Measurements from ENCODE around the gene LZTS3.
"Not testable (repeated sequence)": the region's sequence is repeated elsewhere in the genome, so short reads cannot be mapped to it uniquely, and the experiment has no call there.

The LZTS3 gene

DNA sequence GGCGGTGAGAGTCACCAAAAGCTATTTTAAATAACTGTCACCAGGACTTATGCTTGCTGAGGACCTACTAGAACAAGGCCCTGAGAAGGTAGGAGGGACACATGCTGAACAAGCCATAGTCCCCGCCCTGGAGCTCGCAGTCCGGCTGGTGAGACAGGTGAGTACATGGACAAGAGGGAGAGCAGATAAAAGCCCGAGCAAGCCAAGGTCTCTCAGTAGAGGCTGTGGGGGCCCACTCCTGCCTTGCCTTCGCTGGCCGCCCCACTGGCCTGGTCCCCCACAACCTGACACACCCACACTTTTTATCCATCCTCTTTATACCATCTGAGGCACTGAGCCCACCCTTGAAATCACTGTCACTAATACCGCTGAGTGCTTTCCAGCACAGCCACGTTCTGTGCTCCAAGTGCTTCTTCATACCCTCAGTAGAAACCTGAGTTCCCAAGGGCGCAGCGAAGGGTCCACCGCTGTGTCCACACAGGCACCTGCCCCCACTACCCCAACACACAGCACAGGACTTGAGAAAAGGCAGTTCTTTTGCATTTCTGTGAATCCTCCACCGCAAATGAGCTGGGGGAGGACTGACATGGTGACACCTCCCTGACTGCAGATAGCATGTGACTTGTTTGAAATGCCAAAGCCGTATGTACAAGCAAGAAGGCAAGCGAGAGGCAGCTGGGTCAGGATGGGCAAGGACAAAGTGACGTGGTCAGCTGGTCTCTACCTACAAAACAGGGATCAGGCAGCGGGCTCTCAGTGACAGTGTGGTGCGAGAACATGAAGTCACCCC is 19.1 kb upstream of the LZTS3 start:
- DNase-seq (ENCODE audit: low read depth in 2 of 2), result no peak

DNA sequence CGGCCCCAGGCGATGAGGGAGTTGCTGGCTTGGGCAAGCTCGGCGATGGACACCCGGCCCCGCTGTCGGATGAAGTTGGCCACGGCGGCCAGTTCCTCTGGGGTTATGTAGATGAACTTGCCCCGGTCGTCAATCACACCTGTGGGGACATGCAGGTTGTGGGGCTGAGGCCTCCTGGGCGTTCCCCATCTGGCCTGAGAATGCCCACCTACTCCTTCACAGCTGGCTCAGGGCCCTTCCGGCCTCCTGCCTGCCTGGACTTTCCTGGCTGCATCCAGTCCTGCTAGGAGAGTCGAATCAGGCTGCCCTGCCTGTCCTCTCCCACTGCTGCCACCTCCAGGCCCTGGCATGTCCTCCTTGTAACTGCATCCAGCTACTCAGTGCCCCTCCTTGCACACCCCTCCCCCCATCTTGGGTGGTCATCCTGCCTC is 17.3 kb upstream of the LZTS3 start:
- no peak for DNase-seq (ENCODE audit: low read depth in 2 of 2)

DNA sequence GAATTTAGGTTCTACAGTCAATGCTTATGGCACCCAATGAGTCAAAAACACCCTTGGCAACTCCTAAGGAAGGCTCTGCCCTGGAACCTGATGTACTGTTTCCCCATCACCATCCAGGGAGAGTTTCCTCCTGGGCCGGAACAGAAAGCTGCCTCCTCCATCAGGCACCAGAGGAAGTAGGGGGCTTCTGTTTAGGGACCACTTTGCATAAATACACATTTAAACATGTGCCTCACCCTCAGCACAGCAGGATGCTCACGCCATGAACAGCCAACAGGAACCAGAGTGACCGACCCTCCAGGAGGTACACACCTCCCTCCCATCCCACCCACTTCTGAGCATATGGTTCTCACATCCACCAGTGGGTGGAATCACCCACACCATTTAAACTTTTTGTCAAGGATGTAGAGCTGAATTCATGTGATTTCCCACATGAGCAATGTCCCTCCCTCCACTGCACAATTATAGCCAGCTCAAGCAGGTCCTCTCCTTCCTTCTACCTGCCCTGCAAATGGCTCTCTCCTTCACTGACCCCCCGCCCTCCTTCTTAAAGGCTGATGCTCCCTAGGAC is 16.3 kb upstream of the LZTS3 start:
- DNase-seq (ENCODE audit: low read depth in 2 of 2), result no peak

DNA sequence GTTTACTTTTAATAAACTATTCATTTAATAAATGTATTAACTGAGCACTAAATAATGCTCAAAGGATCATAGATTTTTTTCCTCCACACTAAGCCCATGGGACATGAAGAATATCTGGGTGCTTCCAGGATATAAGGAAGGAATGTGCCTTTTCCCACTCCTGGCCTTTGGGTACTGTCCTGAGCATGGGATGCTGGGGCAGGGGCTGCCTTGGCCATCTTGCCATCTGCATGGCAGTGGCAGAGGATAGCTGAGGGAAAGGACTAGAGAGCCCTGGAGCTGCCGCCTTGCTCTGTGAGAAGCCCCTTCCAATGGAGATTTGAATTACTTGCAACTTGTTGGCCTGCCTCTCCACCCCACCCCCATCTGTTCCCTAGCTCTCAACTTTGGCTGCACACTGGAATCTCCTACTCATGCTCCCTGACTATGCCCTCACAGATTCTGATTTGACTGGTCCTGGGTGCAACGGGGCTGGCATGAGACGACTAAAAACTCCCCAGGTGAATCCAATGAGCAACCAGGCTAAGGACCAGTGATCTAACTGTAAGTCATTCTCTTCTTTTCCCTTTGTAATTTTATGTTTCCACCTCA is 15.6 kb upstream of the LZTS3 start:
- no peak for DNase-seq (ENCODE audit: low read depth in 2 of 2)

DNA sequence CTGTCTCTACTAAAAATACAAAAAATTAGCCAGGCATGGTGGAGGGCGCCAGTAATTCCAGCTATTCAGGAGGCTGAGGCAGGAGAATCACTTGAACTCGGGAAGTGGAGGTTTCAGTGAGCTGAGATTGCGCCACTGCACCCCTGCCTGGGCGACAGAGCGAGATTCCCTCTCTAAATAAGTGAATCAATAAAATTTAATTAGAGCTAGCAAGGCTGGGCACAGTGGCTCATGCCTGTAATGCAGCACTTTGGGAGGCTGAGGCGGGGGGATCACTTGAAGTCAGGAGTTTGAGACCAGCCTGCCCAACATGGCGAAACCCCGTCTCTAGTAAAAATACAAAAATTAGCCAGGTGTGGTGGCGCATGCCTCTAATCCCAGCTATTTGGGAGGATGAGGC is 14.5 kb upstream of the LZTS3 start:
- DNase-seq (ENCODE audit: low read depth in 2 of 2), result not testable (repeated sequence)

- no peak for DNase-seq (ENCODE audit: low read depth in 2 of 2)
Observed at GRCh38 chr20:3183896-3184612, 10.7 kb upstream of the LZTS3 start.

DNA sequence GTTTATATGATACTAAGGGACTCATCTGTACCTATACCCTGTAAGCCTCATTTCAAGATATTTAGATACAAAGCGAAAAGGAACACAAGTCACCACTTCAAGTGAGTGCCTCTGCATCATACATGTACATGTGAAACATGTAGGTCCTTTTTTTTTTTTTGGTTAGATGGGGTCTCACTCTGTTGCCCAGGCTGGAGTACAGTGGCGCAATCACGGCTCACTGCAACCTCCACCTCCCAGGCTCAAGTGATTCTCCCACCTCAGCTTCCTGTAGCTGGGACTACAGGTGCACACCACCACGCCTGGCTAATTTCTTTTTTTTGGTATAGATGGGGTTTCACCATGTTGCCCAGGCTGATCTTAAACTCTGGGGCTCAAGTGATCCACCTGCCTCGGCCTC is 9.1 kb upstream of the LZTS3 start:
- DNase-seq (ENCODE audit: low read depth in 2 of 2), result not testable (repeated sequence)

- DNase-seq (ENCODE audit: low read depth in 2 of 2), result no peak
Observed at GRCh38 chr20:3181270-3181669, 7.9 kb upstream of the LZTS3 start.

DNA sequence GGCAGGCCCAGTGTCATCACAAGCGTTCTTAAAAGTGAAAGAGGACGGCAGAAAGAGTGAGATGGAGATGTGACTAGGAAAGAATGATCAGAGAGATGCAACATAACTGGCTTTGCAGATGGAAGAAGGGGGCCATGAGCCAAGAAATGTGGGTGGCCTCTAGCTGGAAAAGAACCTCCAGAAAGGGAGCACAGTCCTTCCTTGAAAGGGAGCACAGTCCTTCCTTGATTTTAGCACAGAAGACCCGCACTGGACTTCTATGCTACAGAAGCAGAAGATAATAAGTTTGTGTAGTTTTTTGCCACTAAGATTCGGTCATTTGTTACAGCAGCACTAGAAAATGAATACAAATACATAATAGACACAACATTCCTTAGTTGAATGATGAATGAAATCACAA is 7.0 kb upstream of the LZTS3 start:
- no peak for DNase-seq (ENCODE audit: low read depth in 2 of 2)

GRCh38 chr20:3177746-3178485 is 4.6 kb upstream of the LZTS3 start:
- DNase-seq (ENCODE audit: low read depth in 2 of 2), result no peak

DNA sequence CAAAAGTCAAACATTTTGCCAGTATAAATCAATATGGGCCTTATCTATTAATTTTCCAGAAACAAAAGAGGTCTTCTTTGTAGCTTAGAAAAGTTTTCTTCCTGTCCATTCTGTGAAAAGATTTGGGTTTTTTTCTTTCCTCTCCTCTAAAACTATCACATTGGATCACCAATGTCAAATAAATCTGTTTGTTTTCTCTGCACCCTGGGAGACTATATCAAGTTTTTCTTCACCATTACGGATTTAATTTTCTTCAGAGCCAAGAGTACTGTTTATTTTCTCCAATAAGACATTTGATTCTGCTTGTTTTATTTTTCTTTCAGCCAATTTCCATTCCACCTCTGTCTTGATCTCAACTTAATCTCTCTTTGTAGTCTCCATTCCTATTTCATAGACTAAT is 1.9 kb upstream of the LZTS3 start:
- DNase-seq (ENCODE audit: low read depth in 2 of 2), result no peak

GRCh38 chr20:3174442-3175261 is 1.3 kb upstream of the LZTS3 start:
- DNase-seq (ENCODE audit: low read depth in 2 of 2), result no peak

DNA sequence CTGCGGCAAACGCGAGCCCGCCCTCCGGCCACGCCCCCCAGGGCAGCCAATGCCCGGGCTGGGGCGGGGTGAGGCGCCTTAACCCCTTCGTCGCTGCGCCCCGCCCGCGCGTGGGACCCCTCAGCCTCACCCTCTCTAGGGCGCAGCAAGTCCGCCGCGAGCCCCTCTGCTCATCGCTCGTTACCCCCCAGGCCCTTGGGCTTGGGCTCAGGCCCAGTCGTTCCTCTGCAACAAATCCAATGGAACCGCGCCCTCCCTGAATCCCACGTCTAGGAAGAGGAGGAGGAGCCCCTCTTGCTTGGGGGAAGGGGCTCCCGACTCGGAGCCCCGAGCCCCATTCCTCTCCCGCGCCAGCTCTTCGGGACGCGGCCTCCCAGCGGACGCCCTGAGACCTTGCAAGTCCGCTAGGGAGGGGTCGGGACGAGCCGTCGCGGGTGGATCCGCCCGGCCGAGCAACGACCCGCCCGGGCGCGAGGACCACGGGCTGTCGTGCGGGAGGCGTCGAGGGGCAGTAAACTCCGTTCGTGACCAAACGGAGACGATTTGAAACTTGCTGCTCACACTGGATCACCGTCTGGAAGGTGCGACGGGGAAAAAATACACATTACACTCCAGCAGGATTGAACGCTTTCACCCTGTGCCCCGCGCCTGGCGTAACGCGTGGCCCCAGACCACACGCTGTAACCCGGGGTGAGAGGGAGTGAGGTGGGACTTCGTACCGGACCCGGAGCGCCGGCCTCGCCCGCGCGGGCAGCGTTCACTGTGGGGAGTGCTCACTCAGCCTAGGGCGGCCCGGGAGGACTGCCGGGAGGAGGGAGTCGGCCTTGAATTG is 477 bp upstream of the LZTS3 start:
- DNase-seq (ENCODE audit: low read depth in 2 of 2), result peak; percentile 76 to 91

DNA sequence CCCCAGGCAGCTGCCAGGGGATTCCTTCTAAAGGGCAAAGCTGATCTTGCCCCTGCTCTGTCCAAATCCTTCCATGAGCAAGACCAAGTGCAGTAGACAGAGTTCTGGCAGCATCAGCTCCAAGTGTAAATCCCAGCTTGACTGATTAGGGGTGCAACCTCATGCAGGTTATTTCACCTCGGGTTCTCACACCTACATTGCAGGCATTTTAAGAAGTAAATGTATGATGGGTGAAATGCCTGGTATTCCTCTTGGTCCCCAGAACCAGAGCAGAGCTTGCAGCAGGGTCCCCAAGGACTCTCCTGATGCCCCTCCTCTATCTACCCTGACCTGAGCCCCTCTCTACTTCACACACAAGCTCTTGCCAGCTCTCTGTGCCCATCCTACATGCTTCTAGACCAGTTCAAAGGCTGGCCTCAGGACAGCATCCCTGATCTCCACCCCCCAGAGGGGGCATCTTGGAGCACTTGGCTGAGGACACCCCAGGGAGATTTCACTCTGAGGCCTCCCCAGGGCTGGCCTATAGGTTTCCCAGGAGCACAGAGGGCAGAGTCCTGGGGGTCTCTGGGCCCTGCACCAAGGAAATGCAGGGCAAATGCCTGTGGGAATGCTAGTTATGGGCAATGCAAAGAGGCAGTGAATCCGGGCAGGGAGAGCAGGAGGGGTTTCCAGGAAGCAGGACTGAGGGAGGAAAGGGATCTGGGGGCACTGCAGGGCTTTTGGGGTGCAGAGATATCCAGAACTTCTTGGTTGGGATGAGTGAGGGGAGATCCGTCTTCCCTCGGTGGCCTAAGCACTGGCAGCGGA is 1.0 kb downstream of the LZTS3 start:
- no peak for DNase-seq (ENCODE audit: low read depth in 2 of 2)

DNA sequence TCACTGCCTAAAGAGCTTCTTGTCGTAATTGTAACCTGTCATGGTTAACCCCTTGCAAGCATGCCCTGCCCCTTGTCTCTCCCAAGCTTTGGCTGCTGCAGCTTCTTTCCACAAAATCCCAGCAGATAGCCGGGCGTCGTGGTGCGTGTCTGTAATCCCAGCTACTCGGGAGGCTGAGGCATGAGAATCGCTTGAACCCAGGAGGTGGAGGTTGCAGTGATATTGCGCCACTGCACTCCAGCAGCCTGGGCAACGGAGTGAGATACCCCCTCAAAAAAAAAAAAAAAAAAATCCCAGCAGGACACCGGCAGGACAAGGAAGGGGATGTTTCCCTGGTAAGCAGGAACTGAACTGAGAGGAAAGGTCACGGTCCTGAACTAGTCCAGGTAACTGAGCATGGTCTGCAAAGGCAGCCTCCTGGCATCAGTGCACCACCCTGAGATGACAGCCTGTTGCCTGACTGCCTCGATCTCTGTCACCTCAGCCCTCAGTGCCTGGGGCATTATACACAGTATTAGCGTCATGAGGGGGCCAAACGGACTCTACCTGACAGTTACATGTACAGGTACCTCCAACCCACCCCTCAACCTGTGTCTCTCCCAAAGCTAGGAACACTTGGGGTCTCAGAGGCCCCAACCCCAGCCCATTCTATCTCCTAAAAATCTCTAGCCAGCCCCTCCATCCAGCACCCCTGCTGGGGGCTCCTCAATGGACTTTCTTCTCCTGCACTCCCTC is 1.8 kb downstream of the LZTS3 start:
- DNase-seq (ENCODE audit: low read depth in 2 of 2), result no peak

DNA sequence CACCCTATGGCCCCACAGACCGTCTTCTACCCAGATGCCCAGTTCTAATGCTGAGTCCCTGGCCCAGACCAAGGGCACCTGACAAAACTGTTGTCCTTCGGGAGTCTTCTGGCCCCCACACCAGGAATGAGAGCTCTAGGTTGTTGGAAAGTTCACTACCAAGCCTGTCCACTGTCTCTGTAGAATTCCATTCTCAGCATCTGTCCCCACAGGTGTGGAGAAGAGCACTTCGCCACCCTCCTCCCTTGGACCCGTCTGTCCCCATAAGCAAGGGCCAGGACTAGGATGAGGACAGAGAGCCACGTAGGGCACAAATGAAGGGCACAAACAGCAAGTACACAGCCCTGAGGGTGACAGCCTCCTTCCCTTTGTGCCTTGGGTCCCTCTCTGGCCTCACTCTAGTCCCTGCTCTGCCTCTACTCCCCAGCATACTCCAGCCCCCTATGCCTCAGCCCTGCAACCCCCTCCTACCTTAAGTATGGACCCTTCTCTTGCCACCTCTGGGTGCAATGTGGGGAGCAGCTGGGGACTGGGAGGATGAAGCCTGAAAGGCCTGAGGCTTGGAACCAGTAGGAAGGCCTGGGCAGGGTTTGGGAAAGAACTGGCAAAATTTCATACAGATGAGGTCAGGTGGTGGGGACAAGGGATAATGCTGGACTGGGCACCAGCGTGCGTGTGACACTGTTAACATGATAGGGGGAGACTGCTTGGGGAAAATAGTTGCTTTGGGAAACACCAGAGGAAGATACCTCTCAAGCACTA is 4.3 kb downstream of the LZTS3 start:
- no peak for DNase-seq (ENCODE audit: low read depth in 2 of 2)

DNA sequence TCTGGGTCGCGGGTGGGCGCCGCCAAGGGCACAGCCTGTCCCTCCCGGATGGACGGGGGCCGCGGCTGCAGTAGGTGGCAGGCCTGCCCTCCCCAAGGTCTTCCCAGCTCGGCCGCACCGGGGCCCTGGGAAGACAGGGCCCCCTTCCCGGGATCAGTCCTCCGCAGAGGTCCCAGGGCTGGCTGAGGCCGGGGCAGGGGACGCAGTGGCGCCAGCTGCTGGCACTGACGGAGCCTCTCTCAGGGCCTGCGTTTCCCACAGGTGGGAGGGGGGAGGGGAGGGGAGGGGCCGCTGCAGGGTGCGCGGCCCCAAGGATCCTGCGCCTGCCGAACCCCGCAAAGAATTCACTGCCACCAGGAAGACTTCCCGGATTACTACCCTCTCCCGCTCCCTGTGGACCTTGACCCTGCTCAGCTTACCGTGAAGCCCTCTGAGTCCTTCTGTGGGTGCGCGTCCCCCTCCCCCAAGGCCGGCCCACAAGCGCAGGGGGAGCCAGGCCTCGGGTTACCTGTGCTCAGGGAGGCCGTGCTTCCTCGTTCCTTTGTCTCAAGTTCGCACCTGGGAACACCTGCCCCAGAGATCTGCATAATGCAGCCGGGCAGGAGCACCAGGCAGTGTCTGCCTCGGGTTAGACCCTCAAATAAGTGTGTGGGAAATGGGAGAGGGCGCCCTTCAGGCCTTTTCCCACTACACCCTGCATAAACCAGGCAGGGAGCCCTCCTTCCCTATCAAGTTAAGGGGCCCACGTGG is 5.1 kb downstream of the LZTS3 start:
- no peak for DNase-seq (ENCODE audit: low read depth in 2 of 2)
